HG02763 (cell line): ENCODE data around the gene TIMP2.
"Not testable (repeated sequence)": the region's sequence is repeated elsewhere in the genome, so short reads cannot be mapped to it uniquely, and the experiment has no call there.

Experiments
- ATAC-seq: cut with Tn5 transposase; IDR thresholded peaks from one replicate; pipeline ENCODE4 v1.9.1; 2021; ENCODE audit warnings: mild to moderate bottlenecking, moderate library complexity; ENCODE audit not compliant: unreplicated experiment

TIMP2 gene

GRCh38 chr17:78873519-78874340 lies 51.5 kb downstream of the TIMP2 start:
- no peak for ATAC-seq

- no peak for ATAC-seq
These were observed 52.7 kb downstream of the TIMP2 start for GRCh38 chr17:78872486-78872885.

DNA sequence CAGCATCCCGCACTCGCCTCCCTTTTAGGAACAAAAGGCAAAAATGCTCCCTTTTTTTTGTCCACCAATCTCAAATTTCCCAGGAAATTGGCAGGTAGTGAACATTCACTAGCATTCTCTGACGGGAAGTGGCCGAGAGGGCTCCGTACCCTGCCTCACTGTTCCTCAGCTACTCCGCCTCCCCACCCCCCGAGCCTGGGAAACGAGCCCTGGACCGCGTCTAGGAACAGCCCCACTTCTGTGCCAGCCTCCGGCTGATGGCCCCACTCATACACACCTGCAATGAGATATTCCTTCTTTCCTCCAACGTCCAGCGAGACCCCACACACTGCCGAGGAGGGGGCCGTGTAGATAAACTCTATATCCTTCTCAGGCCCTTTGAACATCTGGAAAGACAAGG lies 54.6 kb downstream of the TIMP2 start:
- no peak for ATAC-seq

DNA sequence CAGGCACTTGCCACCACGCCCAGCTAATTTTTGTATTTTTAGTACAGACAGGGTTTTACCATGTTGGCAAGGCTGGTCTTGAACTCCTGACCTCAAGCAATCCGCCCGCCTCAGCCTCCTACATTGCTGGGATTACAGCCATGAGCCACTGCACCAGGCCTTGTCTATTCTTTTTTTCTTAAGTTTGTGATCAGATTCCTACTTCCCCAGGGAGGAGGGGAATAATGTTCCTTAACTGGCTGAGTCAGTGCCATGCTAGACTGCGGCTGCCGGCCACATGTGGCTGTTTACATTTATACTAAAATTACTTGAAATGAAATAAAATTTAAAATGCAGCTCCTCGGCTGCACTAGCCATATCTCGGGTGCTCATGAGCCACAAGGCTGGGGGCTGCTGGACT lies 56.8 kb downstream of the TIMP2 start:
- ATAC-seq, result no peak

DNA sequence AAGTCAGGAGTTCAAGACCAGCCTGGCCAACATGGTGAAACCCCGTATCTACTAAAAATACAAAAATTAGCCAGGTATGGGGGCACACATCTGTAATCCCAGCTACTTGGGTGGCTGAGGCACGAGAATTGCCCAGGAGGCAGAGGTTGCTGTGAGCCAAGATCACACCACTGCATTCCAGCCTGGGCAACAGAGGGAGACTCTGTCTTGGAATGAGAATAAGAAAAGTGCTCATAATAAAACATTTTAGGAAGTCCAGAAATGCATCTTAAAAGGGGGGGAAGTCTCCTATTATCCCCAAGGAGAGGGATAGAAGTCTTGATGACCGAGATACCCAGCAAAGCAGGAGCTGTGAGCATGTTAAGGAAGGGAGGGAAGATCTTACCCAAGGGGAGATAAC lies 58.1 kb downstream of the TIMP2 start:
- ATAC-seq, result not testable (repeated sequence)

- no peak for ATAC-seq
These were observed 59.4 kb downstream of the TIMP2 start for GRCh38 chr17:78865682-78866390.

DNA sequence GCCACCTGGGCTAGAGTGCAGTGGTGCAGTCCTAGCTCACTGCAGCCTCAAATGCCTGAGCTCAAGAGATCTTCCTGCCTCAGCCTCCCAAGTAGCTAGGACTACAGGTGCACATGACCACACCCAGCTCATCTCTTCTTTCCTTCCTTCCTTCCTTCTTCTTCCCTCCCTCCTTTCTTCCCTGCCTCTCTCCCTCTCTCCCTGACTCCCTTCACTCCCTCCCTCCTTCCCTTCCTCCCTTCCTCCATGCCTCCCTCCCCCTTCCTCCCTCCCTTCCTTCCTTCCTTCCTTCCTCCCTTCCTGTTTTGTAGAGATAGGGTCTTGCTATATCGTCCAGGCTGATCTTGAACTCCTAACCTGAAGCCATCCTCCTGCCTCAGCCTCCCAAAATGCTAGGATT lies 61.1 kb downstream of the TIMP2 start:
- ATAC-seq, result no peak

DNA sequence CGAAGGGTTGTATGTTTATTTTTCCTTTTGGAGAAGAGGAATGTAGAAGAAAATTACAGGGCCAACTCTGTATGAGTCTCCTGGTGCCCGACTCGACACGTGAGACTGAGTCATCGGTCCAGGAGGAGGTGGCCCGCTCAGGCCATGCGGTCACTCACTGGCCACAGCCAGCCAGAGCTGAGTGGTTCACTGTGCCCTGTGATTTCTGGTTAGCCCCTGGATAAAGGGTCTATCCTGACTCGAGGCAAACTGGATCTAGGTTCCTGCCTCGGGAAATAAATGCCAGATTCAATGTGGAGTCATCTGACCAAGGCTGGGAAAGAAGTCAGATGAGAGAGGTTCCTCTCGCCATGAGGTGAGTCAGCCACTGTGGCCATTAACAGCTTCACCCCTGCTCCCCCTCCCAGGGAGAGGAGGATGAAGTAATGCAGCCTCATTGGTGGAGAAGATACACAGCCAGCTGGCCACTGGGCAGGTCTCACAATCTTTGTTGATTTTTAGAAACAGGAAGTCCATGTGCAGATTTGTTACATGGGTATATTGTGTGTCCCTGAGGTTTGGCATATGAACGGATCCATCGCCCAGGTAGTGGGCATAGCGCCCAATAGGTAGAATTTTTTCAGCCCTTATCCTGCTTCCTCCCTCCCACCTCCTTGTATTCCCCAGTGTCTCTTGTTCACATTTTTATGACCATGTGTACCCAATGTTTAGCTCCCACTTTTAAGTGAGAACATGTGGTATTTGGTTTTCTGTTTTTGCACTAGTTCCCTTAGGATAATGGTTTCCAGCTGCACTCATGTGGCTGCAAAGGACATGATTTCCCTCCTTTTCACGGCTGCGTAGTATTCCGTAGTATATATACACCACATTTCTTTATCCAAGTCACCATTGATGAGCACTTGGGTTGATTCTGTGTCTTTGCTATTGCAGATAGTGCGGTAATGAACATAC lies 62.8 kb downstream of the TIMP2 start:
- no peak for ATAC-seq

GRCh38 chr17:78861229-78861628 lies 64.0 kb downstream of the TIMP2 start:
- ATAC-seq, result no peak

- no peak for ATAC-seq
These were observed 66.1 kb downstream of the TIMP2 start for GRCh38 chr17:78859051-78859450.

GRCh38 chr17:78857266-78857665 lies 67.9 kb downstream of the TIMP2 start:
- no peak for ATAC-seq

- no peak for ATAC-seq
These were observed 69.5 kb downstream of the TIMP2 start for GRCh38 chr17:78855561-78856165.

- ATAC-seq, result no peak
These were observed 70.7 kb downstream of the TIMP2 start for GRCh38 chr17:78854508-78854907.

GRCh38 chr17:78853926-78854394 lies 71.2 kb downstream of the TIMP2 start:
- no peak for ATAC-seq

DNA sequence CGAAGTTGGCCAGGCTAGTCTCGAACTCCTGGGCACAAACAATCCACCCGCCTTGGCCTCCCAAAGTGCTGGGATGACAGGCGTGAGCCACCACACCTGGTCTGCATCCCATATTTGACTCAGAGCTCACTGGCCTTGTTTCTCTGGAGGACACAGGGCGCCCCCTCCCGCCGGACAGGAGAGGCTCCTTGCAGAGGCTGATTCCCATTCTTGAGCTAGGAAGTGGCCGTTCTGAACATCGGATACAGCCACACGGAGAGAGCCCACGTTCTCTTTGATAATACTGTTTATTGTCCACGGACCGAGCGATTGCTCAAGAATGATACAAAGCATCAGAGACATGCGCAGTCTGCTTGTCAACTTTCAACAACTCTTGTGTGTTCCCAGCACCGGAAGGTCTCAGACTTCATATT lies 72.5 kb downstream of the TIMP2 start:
- ATAC-seq, result no peak

- ATAC-seq, result no peak
These were observed 76.2 kb downstream of the TIMP2 start for GRCh38 chr17:78849026-78849425.

- ATAC-seq, result no peak
These were observed 78.1 kb downstream of the TIMP2 start for GRCh38 chr17:78847052-78847451.

GRCh38 chr17:78844301-78845005 lies 80.7 kb downstream of the TIMP2 start:
- ATAC-seq, result no peak

DNA sequence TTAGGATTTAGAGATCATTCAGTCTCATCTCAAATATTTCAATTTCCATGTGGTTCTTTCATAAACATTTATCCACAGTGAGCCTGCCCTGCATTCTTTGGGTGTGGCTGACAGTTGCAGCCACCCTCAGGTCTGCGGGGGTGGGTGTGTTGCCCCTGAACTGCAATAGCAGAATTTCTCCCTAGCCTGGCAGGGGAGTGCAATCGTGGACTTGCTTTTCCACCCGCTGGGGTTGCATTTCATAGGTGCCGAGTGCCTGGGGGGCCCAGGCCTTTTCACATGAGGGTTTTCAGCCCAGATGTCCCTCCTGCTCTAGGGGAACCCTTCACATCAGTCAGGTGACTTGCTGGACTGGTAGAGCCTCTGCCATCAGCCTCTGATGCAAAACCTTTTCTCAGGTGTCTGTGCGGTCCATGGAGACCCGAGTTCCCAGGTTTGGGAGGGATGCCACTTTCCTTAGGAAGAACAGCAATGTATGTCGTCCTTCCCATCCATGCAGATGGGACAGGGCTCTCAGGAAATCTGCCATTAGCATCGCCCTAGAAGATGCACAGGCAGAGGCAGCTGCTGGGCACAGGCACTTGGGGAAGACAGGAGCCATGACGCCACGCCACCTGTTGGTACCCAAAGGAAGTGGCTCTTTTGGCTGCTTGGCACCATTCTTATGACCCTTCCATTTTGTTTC lies 82.2 kb downstream of the TIMP2 start:
- no peak for ATAC-seq
